Endothelial cell of umbilical vein (primary cell): ENCODE results near the gene KCNK2. TPM values are rescaled to one million over a fixed set of nuclear protein-coding genes. Genes with fewer than 3 reads are reported as not detected.

ENCODE experiments used
- BruUV-seq: library from RNA; stranded (reverse); fragments of 400-500 nt; replicated peaks from 2 replicates; lab custom pipeline; 2021; lab: Mats Ljungman, UMichigan
- CTCF ChIA-PET: fragments of 300-600, 350-600 bp; sonication (Branson Sonifier 250); formaldehyde crosslinking; loops from one replicate; lab custom pipeline; 2021; ENCODE audit warnings: antibody characterized with exemption, inconsistent platforms; lab: Charles Lee
- POLR2A ChIA-PET: fragments of 300-600, 350-600 bp; sonication (Branson Sonifier 250); formaldehyde crosslinking; loops from one replicate; lab custom pipeline; 2021; ENCODE audit warnings: antibody characterized with exemption, inconsistent platforms; lab: Charles Lee
- DNase-seq: peaks from one replicate; pipeline ENCODE4 v3.0.0-alpha.2; 2011; ENCODE audit warnings: low read depth, low spot score
- FAIRE-seq: peaks from 2 replicates; lab custom pipeline; 2011; peaks lifted over from hg19 to GRCh38; lab: Jason Lieb, UNC
- H2AFZ ChIP-seq: 2 replicates; pipeline ENCODE4 v1.6.0; 2012; ENCODE audit warnings: low read depth, low read length, control low read depth, inconsistent platforms
- H3K27ac ChIP-seq: 2 replicates; pipeline ENCODE4 v1.5.1; 2011; ENCODE audit warnings: low read depth, mild to moderate bottlenecking, control low read depth, low read length, moderate library complexity; ENCODE audit not compliant: insufficient read depth
- H3K27me3 ChIP-seq, 2 experiments: 2 replicates each; pipeline versions ENCODE4 v1.6.0 to v1.6.1; 2011; ENCODE audit warnings: low read length in 2 of 2, mixed read lengths in 1 of 2; ENCODE audit not compliant: control insufficient read depth in 2 of 2, insufficient read depth in 2 of 2
- H3K36me3 ChIP-seq, 2 experiments: 2 replicates in 1 of 2; 3 replicates in 1 of 2; pipeline ENCODE4 v1.5.1; 2011; ENCODE audit warnings: low read length in 2 of 2, mild to moderate bottlenecking in 1 of 2, moderate library complexity in 1 of 2; ENCODE audit not compliant: control insufficient read depth in 2 of 2, insufficient read depth in 2 of 2; ENCODE audit errors: extremely low read depth in 1 of 2
- H3K4me1 ChIP-seq: 3 replicates; pipeline ENCODE4 v1.5.1; 2011; ENCODE audit warnings: mild to moderate bottlenecking, low read length; ENCODE audit not compliant: control insufficient read depth, insufficient read depth; ENCODE audit errors: extremely low read depth
- H3K4me2 ChIP-seq: 2 replicates; pipeline ENCODE4 v1.6.1; 2011; ENCODE audit warnings: low read length, control low read depth, mixed read lengths; ENCODE audit not compliant: insufficient read depth
- H3K4me3 ChIP-seq, 3 experiments: fragments of 200-600 bp in 1 of 3; sonication (generic), shearing (Covaris generic) in 1 of 3; replicated peaks in 1 of 3; 2 replicates each; pipeline ENCODE4 v1.5.1; 2011 to 2016; ENCODE audit warnings: control low read depth in 3 of 3, low read length in 3 of 3, mild to moderate bottlenecking in 2 of 3, inconsistent platforms in 1 of 3, low read depth in 1 of 3, moderate library complexity in 1 of 3; ENCODE audit not compliant: insufficient read depth in 1 of 3
- H3K79me2 ChIP-seq: 2 replicates; pipeline ENCODE4 v1.6.0; 2012; ENCODE audit warnings: low read length, inconsistent platforms; ENCODE audit not compliant: control insufficient read depth, insufficient read depth
- H3K9ac ChIP-seq: replicated peaks from 2 replicates; pipeline ENCODE3; 2011; ENCODE audit warnings: low read length, control low read depth; ENCODE audit not compliant: insufficient read depth; ENCODE audit errors: extremely low read depth
- H3K9me1 ChIP-seq: replicated peaks from 3 replicates; pipeline ENCODE4 v1.6.0; 2011; ENCODE audit warnings: mild to moderate bottlenecking, low read length; ENCODE audit not compliant: control insufficient read depth, insufficient read depth; ENCODE audit errors: extremely low read depth
- H3K9me3 ChIP-seq: replicated peaks from 2 replicates; pipeline ENCODE4 v1.5.1; 2012; ENCODE audit warnings: low read length, inconsistent platforms; ENCODE audit not compliant: control insufficient read depth, insufficient read depth
- H4K20me1 ChIP-seq: replicated peaks from 2 replicates; pipeline ENCODE3; 2011; ENCODE audit warnings: mild to moderate bottlenecking, low read length; ENCODE audit not compliant: control insufficient read depth, insufficient read depth; ENCODE audit errors: extremely low read depth
- CTCF ChIP-seq, 2 donors: IDR thresholded peaks; 1 replicate in 1 of 2; 2 replicates in 1 of 2; pipeline ENCODE4 v1.5.1; 2011; ENCODE audit warnings: low read length in 2 of 2, mild to moderate bottlenecking in 2 of 2, moderate library complexity in 2 of 2, control low read depth in 1 of 2, inconsistent platforms in 1 of 2, low read depth in 1 of 2; ENCODE audit not compliant: insufficient read depth in 1 of 2; ENCODE audit errors: extremely low read depth in 1 of 2
- EZH2 ChIP-seq: IDR thresholded peaks from 2 replicates; pipeline ENCODE4 v1.6.1; 2012; ENCODE audit warnings: borderline replicate concordance, low read depth, mild to moderate bottlenecking, moderate library complexity, low read length, inconsistent platforms; ENCODE audit not compliant: severe bottlenecking
- FOS ChIP-seq: IDR thresholded peaks from 2 replicates; pipeline ENCODE4 v1.6.1; 2011; ENCODE audit warnings: mild to moderate bottlenecking, low read length, moderate library complexity, borderline replicate concordance; ENCODE audit not compliant: insufficient read depth
- GATA2 ChIP-seq: IDR thresholded peaks from 2 replicates; pipeline ENCODE4 v1.7.0; 2011; ENCODE audit warnings: low read depth, mild to moderate bottlenecking, moderate library complexity, mixed read lengths, low read length; ENCODE audit not compliant: insufficient read length, insufficient read depth
- JUN ChIP-seq: IDR thresholded peaks from 2 replicates; pipeline ENCODE4 v1.6.1; 2011; ENCODE audit warnings: borderline replicate concordance, low read depth; ENCODE audit not compliant: insufficient read length, insufficient read depth
- MAX ChIP-seq: IDR thresholded peaks from 2 replicates; pipeline ENCODE4 v1.6.1; 2011; ENCODE audit not compliant: insufficient read depth, insufficient read length
- MYC ChIP-seq: IDR thresholded peaks from one replicate; pipeline ENCODE4 v1.6.1; 2011; ENCODE audit warnings: mild to moderate bottlenecking, low read depth, low read length
- POLR2A ChIP-seq: IDR thresholded peaks from 2 replicates; pipeline ENCODE4 v1.6.1; 2012; ENCODE audit warnings: low read depth, mild to moderate bottlenecking, control low read depth, low read length
- POLR2AphosphoS5 ChIP-seq: IDR thresholded peaks from 2 replicates; pipeline ENCODE4 v1.6.1; 2012; ENCODE audit warnings: low read depth, mild to moderate bottlenecking, control low read depth, low read length, moderate library complexity; ENCODE audit not compliant: insufficient read depth
- dilution Hi-C: fragments of 300-500 bp; cut with MboI; formaldehyde crosslinking; loops from one replicate; pipeline ENCODE4 v1.15.0; 2019; ENCODE audit warnings: low sequenced_read_pairs; ENCODE audit not compliant: extremely low pct_ligation_motif_present
- intact Hi-C: fragments of 100-400 bp; cut with micrococcal nuclease; formaldehyde crosslinking; loops from one replicate; pipeline ENCODE4 v1.10.0; 2022
- polyA plus RNA-seq, 4 experiments: library from polyadenylated mRNA; depleted of rRNA in 3 of 4; stranded (reverse) in 3 of 4; unstranded in 1 of 4; fragments of >200 nt; gene quantifications; 2 replicates each; pipeline versions ENCODE4 v1.2.1 to v1.2.3, GENCODE V29; 2011 to 2012; ENCODE audit warnings: missing spikeins in 1 of 4
- total RNA-seq: library from RNA; stranded (reverse); gene quantifications from 2 replicates; pipeline ENCODE4 v1.2.3, GENCODE V29; 2021

Gene KCNK2
- total and polyA plus RNA-seq, 2 donors (not counting 3 experiments of a cell fraction or from before 2014, with no cell fraction given): 0.08 to 0.46 TPM

GRCh38 chr1:215141460-215141859 lies 58.9 kb downstream of the KCNK2 start:
- no peak overlapping the region for H3K4me3 ChIP-seq
- H3K9ac ChIP-seq: no peak overlapping the region
- FAIRE-seq (no peak), DNase-seq (no peak)
- no peaks in the 10 kb centered on the region for H3K79me2 ChIP-seq
- CTCF ChIA-PET: interaction anchor here (1.6 kb wide), 1 partner anchor 15 kb away, joined by 3 read pairs; no protein-coding TSS in a partner anchor
- TF ChIP-seq MYC: no peak
- TF ChIP-seq EZH2: no peak
- TF ChIP-seq GATA2: no peak
- TF ChIP-seq CTCF (IDR thresholded peaks at IDR 0.05; ENCODE audit: extremely low read depth in 1 of 2, insufficient read depth in 1 of 2, low read depth in 1 of 2, low read length in 2 of 2): no peak
- TF ChIP-seq POLR2A: no peak
- no peak for TF ChIP-seq JUN
- TF ChIP-seq FOS: no peak
- no peak for TF ChIP-seq MAX
- no peak for TF ChIP-seq POLR2AphosphoS5
- no peaks in the 10 kb centered on the region for H3K27me3 ChIP-seq
- no TSS peak for BruUV-seq
- no peaks in the 10 kb centered on the region for H3K4me1 ChIP-seq
- H3K9me3 ChIP-seq: no peaks in the 10 kb centered on the region
- intact Hi-C loops: no loop called here
- POLR2A ChIA-PET: no interaction called here
- dilution Hi-C loops: no loop called here
- H4K20me1 ChIP-seq: no peaks in the 10 kb centered on the region
- H2AFZ ChIP-seq: no peak overlapping the region
- no peaks in the 10 kb centered on the region for H3K9me1 ChIP-seq
- H3K27ac ChIP-seq: no peak overlapping the region
- H3K4me2 ChIP-seq: no peak overlapping the region
- H3K36me3 ChIP-seq: no peaks in the 10 kb centered on the region
